Tongue (tissue), 2 donors: ENCODE measurements around the gene KLHL36. TPM values are rescaled to one million over a fixed set of nuclear protein-coding genes. Genes with fewer than 3 reads are reported as not detected.

ENCODE experiments used
- DNase-seq: peaks from one replicate; pipeline ENCODE4 v3.0.0-alpha.2; 2015
- total RNA-seq: library from RNA; depleted of rRNA; stranded (reverse); fragments of >200 nt; gene quantifications from one replicate; pipeline ENCODE4 v1.2.3, GENCODE V29; 2014

Gene KLHL36
- total RNA-seq, 1 donor from 2014 or later: 34.8 TPM

- peak; percentile 19 for DNase-seq
These were observed 50.9 kb downstream of the KLHL36 start for GRCh38 chr16:84699147-84699711.

GRCh38 chr16:84699712-84700445 lies 51.6 kb downstream of the KLHL36 start, which contains the start of gene USP10:
Gene USP10 (plus strand): TSS chr16:84700000. CDS start chr16:84700091, 91 bp downstream.
- DNase-seq: peak; percentile 94

GRCh38 chr16:84700446-84701300 lies 52.4 kb downstream of the KLHL36 start:
- DNase-seq: peak; percentile 43

GRCh38 chr16:84703681-84704080 lies 55.4 kb downstream of the KLHL36 start:
- DNase-seq: peak; percentile 5

- no peak for DNase-seq
These were observed 55.9 kb downstream of the KLHL36 start for GRCh38 chr16:84704253-84704652.

GRCh38 chr16:84706856-84707255 lies 58.5 kb downstream of the KLHL36 start:
- DNase-seq: no peak

GRCh38 chr16:84709609-84710008 lies 61.3 kb downstream of the KLHL36 start:
- no peak for DNase-seq

GRCh38 chr16:84710686-84711085 lies 62.4 kb downstream of the KLHL36 start:
- DNase-seq: no peak

Other genes starting within 250 kb of the KLHL36 start
- 15.6 TPM for gene MEAK7, start 143.9 kb upstream of the KLHL36 start, total RNA-seq
- 21.5 TPM for gene COTL1, start 30.4 kb upstream of the KLHL36 start, total RNA-seq
- gene USP10, start 51.5 kb downstream of the KLHL36 start, total RNA-seq: 47.8 TPM
- 40.8 TPM for gene CRISPLD2, start 171.5 kb downstream of the KLHL36 start, total RNA-seq